NCI-H2107 treated with DMSO at 0.1 percent for 48 hours (cell line): ENCODE measurements around the gene ADGRV1.
"Not testable (repeated sequence)": the region's sequence is repeated elsewhere in the genome, so short reads cannot be mapped to it uniquely, and the experiment has no call there.

ENCODE experiments used
- DNase-seq: peaks from one replicate; lab custom pipeline; 2025; ENCODE audit not compliant: unreplicated experiment; lab: John Stamatoyannopoulos, UW

ADGRV1 gene

DNA sequence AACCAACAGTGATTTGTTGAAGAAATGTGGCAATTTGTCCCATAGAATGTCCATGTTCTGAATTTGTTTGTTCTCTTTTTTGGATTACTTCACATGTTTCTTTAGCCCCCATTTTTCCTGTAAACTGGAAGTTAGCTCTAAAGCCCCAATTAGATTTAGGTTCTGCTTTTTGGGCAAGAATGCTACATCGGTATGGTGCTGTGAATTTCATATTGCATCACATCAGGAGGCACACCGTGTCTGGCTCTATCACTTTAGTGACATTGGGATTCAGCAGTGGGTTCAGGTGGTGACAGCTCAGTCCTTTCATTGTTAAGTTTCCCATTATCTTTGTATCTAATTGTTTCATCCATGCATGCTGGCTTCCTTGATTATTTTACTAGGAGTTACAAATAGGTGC, 27.9 kb downstream of the ADGRV1 start:
- DNase-seq: no peak

DNA sequence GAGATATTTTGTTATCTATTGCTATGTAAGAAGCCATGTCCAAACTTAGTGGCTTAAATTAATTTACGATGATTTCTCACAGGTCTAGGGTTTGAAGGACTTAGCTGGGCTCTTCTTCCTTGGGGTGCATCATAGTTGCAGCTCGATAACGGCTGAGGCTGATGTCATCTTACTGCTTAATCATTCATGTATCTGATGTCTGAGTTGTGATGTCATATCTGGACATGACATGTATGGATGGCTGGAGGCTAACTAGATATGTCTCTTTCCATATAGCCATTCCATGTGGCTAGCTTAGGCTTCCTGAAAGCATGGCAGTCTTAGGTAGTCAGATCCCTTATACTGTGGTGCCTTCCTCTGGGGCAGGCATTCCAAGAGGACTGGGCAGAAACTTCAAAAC, 31.6 kb downstream of the ADGRV1 start:
- DNase-seq: no peak

DNA sequence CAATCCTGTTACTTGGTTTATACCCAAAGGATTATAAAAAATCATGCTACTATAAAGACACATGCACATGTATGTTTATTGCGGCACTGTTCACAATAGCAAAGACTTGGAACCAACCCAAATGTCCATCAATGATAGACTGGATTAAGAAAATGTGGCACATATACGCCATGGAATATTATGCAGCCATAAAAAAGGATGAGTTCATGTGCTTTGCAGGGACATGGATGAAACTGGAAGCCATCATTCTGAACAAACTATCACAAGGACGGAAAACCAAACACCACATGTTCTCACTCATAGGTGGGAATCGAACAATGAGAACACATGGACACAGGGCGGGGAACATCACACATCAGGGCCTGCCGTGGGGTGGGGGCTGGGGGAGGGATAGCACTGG, 34.5 kb downstream of the ADGRV1 start:
- not testable (repeated sequence) for DNase-seq

DNA sequence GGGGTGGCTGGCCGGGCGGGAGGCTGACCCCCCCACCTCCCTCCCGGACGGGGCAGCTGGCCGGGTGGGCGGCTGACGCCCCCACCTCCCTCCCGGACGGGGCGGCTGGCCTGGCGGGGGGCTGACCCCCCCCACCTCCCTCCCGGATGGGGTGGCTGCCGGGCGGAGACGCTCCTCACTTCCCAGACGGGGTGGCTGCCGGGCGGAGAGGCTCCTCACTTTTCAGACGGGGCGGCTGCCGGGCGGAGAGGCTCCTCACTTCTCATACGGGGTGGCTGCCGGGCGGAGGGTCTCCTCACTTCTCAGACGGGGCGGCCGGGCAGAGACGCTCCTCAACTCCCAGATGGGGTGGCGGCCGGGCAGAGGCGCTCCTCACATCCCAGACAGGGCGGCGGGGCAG, 37.2 kb downstream of the ADGRV1 start:
- not testable (repeated sequence) for DNase-seq

DNA sequence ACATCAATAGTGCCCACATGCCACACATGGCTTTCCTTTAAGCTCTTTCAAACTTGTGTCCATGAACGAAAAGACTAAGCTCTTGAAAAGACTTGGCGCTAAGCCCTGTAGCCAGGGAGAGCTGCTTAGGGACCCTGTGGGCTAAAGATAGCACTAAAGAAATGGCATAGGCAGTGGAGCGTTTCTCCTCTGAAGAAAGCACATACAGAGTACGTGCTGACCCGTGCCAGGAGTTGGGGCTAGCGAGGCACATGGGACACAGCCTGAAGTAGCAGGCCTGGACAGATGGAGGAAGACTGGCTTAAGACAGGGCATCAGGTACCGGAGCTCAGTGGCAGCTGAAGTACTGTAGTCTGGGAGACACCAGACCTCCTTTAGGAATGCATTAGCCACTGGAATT, 39.7 kb downstream of the ADGRV1 start:
- no peak for DNase-seq

DNA sequence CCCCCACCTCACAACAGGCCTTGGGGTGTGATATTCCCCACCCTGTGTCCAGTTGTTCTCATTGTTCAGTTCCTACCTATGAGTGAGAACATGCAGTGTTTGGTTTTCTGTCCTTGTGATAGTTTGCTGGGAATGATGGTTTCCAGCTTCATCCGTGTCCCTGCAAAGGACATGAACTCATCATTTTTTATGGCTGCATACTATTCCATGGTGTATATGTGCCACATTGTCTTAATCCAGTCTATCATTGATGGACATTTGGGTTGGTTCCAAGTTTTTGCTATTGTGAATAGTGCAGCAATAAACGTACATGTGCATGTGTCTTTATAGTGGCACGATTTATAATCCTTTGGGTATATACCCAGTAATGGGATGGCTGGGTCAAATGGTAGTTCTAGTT, 41.7 kb downstream of the ADGRV1 start:
- DNase-seq: not testable (repeated sequence)

DNA sequence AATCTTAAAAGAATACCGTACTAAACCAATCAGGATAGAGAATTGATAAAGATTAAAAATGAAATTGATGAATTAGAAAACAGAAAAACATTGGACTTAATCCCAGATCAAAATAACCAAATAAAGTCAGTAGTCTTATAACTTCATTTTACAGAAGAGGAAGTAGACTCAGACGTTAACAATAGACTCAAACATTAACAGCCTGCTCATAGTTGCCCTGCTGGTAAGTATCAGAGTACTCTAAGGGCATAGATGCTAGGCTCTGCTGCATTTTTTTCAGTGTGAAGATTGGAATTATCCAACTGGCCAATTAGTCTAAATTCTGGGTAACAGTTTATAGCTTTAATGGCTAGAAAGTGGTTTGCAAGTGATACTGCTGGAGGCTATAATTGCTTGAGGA, 42.9 kb downstream of the ADGRV1 start:
- DNase-seq: no peak

DNA sequence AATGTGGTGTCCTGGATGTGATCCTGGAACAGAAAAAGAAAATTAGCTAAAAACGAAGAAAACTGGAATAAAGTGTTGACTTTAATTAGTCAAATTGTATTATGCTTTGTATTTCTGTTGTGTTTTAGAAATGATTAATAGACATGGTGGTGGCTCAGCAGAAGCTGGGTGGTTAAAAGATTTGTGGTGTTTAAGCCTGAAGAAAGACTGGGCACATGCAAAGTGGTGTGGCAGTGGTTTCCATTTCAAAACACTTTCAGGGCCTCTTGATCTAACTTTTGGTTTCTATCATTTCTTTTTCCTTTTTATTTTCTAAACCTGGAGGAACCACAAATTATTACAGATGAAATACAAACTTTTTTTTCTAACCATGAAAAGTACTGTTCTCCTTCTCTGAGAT, 44.1 kb downstream of the ADGRV1 start:
- no peak for DNase-seq

DNA sequence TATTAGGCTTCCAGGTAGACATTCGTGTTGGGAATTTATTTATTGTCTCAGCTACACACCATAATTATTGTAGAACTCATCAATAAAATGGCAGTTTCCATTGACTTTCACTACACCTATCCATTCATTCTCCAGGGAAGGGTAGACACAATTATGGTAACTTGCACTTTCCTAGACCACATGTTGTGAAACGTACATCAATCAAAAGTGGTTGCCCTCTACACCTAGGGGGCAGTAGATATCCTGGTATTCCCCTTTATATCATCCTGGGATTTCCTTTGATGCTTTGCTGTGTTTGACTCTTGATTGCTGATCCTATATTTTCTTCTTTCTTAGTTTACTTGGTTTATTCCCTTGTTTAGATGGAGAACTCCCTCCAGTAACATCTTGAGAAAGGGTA, 47.9 kb downstream of the ADGRV1 start:
- DNase-seq: no peak

DNA sequence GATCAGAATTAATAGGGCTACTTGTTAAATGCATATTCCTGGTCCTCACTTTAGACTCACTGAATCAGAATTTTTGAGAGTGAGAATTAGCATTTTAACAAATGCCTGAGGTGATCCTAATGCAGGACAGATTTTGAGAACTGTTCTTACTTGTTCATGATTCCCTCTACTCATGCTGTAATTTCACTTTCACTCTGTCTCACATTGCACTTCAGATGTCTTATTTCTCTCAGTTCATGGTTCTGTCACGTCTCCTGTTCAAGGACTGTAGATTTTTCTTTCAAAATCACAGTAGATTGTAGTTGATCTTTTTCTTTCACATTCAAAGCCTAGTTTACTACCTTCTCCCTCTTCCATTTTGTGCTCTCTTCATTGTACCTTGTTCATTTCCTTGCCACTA, 54.3 kb downstream of the ADGRV1 start:
- no peak for DNase-seq

DNA sequence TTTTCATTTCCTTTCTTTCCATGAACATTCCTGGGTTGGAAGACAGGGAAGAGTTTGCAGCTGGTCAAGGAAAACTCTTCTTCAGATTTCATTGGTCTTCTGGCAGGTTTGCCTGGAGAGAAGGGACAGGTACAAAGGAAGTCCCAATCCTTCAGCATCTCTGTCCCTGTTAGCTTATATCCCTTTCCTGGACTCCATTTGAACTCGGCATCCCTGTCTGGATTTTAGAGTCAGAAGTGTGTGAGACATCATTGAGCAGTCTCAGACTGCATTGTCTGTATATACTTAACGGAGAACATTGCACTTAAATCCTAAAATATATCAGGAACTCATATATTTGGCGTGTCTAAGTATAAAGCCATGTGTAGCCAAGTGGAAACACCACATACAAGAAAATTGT, 54.9 kb downstream of the ADGRV1 start:
- DNase-seq: no peak

DNA sequence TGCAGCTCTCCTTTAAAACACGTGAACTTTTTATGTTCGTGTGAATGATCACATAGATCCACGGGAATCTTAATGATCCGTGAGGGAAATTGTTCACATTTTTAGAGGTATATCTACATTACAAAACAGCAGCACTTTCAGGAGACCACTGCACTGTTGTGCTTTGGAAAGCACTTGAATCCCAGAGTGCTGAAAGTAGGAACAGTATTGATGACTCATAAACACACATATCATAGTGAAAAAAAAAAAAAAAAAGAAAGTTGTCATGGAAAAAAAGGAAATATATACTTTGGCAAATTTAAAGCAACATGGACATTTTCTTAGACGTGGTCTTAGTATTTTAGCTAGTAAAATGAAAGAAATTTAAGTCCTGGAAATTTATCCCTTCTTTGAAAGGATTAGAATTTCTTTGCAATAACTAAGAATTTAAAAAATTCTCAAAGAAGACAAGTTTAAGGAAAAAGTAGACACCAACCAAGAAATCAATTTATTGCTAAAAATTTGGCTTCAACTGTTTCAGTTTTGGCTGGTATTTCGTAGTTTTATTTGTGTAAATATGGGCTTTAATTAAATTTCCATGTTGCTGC, 55.4 kb downstream of the ADGRV1 start:
- DNase-seq: no peak

DNA sequence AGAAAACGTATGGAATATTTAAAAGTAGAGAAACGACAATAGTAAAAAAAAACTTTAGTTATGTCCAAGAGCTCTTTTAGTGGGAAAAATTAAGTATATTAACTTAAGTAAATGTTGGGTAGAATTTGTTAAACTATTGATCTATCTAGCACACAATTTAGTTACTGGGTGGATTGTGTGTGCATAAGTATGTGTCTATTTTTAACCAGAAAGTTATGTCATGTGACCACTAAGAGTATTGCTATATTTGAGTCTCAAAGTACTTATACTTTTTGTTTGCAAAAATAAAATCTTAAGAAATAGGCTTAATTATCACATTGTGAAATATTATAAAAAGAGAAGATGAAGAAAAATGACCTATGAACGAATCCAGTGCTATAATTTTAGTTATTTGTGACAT, 56.8 kb downstream of the ADGRV1 start:
- no peak for DNase-seq

DNA sequence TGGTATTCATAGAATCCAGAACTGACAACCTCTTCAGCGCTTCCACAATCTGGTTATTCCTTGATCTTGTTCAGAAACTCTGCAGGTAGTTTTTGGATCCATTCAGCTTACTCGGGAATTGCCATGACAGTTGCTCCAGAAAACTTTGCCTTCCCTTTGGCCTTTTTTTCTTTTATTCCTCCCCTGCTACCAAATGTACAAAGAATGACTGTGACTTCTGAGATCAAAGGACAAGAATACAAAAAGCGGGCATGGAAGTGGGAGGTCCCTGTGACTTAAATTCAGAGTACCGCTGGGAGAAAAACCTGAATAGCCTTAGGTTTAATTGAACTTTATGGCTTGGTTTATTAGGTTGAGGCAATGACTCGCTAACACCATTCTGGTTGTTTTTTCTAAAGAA, 59.5 kb downstream of the ADGRV1 start:
- no peak for DNase-seq

DNA sequence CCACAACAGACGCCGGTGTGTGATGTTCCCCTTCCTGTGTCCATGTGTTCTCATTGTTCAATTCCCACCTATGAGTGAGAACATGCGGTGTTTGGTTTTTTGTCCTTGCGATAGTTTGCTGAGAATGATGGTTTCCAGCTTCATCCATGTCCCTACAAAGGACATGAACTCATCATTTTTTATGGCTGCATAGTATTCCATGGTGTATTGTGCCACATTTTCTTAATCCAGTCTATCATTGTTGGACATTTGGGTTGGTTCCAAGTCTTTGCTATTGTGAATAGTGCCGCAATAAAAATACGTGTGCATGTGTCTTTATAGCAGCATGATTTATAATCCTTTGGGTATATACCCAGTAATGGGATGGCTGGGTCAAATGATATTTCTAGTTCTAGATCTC, 61.2 kb downstream of the ADGRV1 start:
- not testable (repeated sequence) for DNase-seq

DNA sequence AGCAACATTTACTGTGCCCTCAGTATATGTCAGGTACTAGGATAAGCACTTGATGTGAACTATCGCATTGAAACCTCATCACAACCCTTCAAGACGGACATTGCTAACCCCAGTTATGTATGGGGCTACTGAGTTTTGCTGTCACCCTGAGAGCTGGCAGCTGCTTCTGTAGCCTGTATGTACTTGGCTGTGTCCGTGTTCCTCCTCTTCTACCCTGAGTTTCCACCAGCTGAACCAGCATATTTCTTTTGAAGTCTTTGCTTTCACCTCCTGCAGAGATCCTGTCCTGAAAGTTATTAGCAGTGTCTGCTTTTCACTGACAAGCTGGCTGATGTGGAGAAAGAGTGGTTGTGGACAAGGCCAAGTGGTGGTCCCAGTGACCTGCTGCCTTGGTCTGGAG, 63.3 kb downstream of the ADGRV1 start:
- DNase-seq: no peak

DNA sequence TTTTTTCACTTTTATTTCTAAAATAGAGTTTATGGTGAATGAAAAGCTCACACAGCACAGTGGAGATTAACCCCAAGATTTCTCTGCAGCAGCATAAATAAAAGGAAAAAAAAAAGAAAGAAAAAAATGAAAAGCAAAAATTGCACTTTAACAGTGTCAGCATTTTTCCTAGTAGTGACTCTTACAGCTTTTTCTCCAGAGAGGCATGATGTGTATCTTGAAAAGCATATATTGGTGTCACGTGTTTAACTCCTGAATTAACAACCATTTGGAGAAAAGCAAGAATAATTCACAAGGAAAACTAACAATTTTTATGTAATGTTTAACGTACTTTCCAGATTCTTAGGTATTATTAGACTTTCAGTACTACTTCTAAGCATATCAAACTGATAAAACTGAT, 67.9 kb downstream of the ADGRV1 start:
- no peak for DNase-seq

DNA sequence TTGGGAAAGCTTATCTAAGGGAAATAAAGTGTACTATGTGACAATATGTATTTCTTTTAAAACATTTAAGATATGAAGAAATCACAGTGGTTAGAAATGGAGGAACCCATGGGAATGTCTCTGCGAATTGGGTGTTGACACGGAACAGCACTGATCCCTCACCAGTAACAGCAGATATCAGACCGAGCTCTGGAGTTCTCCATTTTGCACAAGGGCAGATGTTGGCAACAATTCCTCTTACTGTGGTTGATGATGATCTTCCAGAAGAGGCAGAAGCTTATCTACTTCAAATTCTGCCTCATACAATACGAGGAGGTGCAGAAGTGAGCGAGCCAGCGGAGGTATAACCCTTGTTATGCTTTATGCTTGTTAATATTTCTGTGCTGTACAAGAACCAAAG, 69.9 kb downstream of the ADGRV1 start:
- no peak for DNase-seq

DNA sequence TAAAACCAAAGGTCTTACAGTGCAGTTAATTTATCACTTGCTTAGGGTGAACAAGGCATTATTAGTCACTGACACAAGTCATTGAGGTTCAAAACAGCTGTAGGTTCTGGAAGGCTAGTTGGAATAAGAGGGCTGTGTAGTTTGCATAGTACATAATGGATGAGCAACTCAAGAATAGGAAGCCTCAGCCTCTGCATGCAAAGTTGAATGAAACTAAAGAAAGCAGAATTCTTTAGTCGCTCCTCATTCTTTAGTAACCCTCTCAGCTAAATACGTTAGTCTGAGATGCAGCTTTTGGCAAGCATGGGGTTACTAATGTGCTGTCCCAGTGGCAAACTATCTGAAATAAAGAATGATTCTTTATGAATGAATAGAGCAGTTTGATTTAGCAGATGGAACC, 74.2 kb downstream of the ADGRV1 start:
- no peak for DNase-seq

DNA sequence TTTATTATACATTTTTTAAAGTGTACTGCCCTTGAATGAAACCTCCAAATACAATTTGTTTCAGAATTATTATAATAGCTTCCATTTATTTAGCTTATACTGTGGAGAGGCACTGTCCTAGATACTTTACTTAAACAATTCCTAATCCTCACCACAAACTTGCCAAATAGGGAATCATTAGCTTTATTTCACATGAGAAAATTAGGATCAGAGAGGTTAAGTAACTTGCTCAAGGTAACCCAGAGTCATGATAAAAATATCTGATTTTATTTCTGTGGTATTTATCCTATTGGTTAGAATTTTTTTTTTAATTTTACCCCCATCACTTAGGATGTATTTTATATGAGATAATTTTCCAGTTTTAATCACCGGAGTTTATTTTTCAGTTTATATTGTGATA, 78.4 kb downstream of the ADGRV1 start:
- no peak for DNase-seq

DNA sequence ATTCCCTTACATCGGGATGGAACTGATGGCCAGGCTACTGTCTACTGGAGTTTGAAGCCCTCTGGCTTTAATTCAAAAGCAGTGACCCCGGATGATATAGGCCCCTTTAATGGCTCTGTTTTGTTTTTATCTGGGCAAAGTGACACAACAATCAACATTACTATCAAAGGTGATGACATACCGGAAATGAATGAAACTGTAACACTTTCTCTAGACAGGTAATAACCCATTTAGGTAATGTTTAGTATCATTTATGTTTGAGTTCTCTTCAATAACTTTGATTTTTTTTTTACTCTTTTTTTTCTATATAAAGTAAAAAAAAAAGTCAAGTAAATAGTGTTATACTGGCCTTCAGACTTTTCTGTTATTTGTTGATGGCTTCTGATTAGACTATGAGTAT, 79.1 kb downstream of the ADGRV1 start:
- DNase-seq: no peak

DNA sequence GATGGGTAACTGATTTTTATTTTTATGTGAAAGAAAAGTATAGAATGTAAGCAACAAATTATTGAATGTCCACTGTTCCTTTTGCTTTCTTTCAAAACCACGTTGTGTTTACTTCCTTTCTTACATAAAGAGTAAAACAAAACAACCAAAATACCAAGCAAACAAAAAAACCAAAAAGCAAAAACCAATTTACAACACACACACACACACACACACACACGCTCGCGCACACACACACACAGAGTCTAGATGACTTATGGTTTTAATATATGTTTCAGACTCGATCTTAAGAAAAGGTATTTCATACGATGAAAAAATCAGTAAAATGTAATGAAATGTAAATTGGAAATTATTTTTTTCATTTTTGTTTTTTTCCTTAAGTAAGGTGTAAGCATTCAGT, 80.3 kb downstream of the ADGRV1 start:
- DNase-seq: no peak

DNA sequence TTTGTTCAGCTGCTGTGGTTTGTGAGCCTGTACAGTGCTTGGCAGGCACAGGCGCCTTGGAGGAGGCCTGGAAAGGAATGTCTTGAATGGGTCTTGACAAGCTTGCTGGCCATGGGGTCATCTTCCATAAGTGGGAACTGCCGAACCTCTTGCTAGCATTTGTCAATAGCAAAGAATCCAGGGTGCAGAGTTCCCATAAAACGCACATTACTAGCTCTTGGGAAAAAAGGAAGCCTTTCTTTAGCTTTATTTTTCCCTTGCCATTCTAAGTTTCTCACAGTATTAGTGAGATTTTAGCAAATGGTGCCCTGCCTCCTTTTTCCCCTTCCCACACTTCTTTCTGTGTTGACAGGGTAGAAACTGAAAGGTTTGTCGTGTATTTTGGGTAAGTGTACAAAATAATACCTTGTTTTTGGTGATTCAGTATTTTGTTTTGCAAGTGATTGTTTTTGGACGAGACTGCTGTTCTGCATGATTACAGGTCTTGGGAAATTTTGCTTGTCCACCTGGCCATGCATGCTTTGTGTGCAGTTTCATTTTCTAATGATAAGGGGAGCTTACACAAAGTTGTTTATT, 82.0 kb downstream of the ADGRV1 start:
- no peak for DNase-seq
